RWPE2 (cell line): ENCODE results near the gene MAN1A2.
A peak's percentile ranks its signal among the peaks of the same experiment; 100 is the strongest.

ENCODE experiments used
- ATAC-seq: fragments of 200-7000 bp; cut with Tn5 transposase; 3 replicates; pipeline ENCODE4 v1.9.1; 2021; ENCODE audit warnings: low read depth
- DNase-seq: peaks from one replicate; pipeline ENCODE4 v3.0.0-alpha.2; 2020; ENCODE audit warnings: low spot score
- H3K27ac ChIP-seq: fragments of 450-650 bp; 2 replicates; pipeline ENCODE4 v1.5.1; 2017; ENCODE audit warnings: mild to moderate bottlenecking; ENCODE audit not compliant: poor library complexity, severe bottlenecking
- H3K27me3 ChIP-seq: fragments of 250-450 bp; sonication (Bioruptor Pico); 2 replicates; pipeline ENCODE4 v1.5.1; 2021; ENCODE audit warnings: mild to moderate bottlenecking, moderate library complexity; ENCODE audit not compliant: insufficient read depth, poor library complexity, severe bottlenecking
- H3K36me3 ChIP-seq: fragments of 250-450 bp; sonication (Bioruptor Pico); 2 replicates; pipeline ENCODE4 v1.5.1; 2020; ENCODE audit warnings: low read depth, mild to moderate bottlenecking, moderate library complexity
- H3K4me1 ChIP-seq: fragments of 250-450 bp; sonication (Bioruptor Pico); 2 replicates; pipeline ENCODE4 v1.5.1; 2021; ENCODE audit warnings: mild to moderate bottlenecking, moderate library complexity; ENCODE audit not compliant: insufficient read depth, poor library complexity, severe bottlenecking
- H3K4me3 ChIP-seq: fragments of 250-450 bp; sonication (Bioruptor Pico); 2 replicates; pipeline ENCODE4 v1.5.1; 2021; ENCODE audit warnings: mild to moderate bottlenecking, moderate library complexity; ENCODE audit not compliant: severe bottlenecking
- H3K9me3 ChIP-seq: fragments of 250-450 bp; sonication (Bioruptor Pico); 2 replicates; pipeline ENCODE4 v1.5.1; 2021; ENCODE audit warnings: mild to moderate bottlenecking, moderate library complexity; ENCODE audit not compliant: severe bottlenecking
- TF ChIP-seq, protein P1 (sequence below): fragments of 450-650 bp; IDR thresholded peaks from one replicate; pipeline ENCODE4 v1.5.1; 2017; ENCODE audit warnings: mild to moderate bottlenecking, moderate library complexity; ENCODE audit not compliant: poor library complexity, severe bottlenecking

MAN1A2 gene

DNA sequence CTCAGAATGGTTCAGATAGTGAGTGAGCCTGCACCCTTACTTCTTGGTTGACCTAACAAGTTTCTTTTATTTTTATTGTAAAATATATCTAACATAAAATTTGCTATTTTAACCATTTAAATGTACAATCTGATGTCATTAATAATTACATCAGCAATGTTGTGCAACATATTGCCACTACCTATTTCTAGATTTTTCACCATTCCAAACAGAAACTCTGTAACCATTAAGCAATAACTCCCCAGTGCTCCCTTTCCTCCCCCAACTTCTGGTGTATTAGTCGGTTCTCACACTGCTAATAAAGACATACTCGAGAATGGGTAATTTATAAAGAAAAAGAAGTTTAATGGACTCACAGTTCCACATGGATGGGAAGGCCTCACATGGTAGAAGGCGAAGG lies 162.4 kb downstream of the MAN1A2 start:
- no peak for ATAC-seq
- H3K4me1 ChIP-seq = no peaks in the 10 kb centered on the region
- no peak overlapping the region for H3K27ac ChIP-seq
- H3K36me3 ChIP-seq = no peaks in the 10 kb centered on the region
- H3K4me3 ChIP-seq = no peak overlapping the region
- no peak for DNase-seq
- H3K9me3 ChIP-seq = no peaks in the 10 kb centered on the region
- no peaks in the 10 kb centered on the region for H3K27me3 ChIP-seq
- TF ChIP-seq, protein P1, sequence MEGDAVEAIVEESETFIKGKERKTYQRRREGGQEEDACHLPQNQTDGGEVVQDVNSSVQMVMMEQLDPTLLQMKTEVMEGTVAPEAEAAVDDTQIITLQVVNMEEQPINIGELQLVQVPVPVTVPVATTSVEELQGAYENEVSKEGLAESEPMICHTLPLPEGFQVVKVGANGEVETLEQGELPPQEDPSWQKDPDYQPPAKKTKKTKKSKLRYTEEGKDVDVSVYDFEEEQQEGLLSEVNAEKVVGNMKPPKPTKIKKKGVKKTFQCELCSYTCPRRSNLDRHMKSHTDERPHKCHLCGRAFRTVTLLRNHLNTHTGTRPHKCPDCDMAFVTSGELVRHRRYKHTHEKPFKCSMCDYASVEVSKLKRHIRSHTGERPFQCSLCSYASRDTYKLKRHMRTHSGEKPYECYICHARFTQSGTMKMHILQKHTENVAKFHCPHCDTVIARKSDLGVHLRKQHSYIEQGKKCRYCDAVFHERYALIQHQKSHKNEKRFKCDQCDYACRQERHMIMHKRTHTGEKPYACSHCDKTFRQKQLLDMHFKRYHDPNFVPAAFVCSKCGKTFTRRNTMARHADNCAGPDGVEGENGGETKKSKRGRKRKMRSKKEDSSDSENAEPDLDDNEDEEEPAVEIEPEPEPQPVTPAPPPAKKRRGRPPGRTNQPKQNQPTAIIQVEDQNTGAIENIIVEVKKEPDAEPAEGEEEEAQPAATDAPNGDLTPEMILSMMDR = no peak

DNA sequence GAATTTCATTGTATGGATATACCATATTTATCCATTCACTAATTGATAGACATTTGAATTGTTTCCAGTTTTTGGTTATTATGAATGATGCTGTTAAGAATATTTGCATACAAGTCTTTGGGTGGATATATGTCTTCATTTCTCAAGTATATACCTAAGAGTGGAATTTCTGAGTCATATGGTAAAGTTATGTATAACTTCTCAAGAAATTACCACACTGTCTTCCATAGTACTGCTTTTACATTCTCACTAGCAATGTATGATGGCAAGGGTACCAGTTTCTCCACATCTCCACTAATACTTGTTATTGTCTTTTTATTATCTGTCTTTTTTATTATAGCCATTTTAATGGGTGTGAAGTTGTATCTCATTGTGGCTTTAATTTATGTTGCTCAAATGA lies 164.0 kb downstream of the MAN1A2 start:
- no peaks in the 10 kb centered on the region for H3K9me3 ChIP-seq
- no peak overlapping the region for H3K4me3 ChIP-seq
- no peaks in the 10 kb centered on the region for H3K27me3 ChIP-seq
- DNase-seq = no peak
- no peaks in the 10 kb centered on the region for H3K36me3 ChIP-seq
- no peak for ATAC-seq
- no peaks in the 10 kb centered on the region for H3K4me1 ChIP-seq
- TF ChIP-seq, protein P1 = no peak
- H3K27ac ChIP-seq = no peak overlapping the region

DNA sequence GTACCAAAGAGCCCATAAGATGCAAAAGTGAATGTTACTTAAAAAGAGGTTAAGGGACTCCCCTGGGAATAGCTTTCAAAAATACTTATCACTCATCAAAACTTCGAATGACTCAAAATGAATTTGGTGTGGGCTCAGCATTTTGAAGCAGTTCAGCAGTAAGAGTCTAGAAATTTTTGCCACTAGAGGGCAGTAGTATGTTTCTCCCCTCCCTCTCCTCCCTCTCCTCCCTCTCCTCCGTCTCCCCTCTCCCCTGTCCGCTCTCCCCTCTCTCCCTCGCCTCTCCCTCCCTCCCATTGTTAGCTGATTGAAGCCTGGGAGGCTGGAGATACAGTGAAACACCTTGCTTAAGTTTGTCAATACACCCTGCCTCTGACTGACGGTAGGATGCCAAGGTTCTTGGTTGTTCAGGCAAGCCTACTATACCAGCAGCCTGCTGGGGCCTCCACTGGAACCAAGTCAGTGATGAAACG lies 167.8 kb downstream of the MAN1A2 start:
- no peak overlapping the region for H3K27ac ChIP-seq
- no peaks in the 10 kb centered on the region for H3K4me1 ChIP-seq
- no peaks in the 10 kb centered on the region for H3K36me3 ChIP-seq
- ATAC-seq = peak; percentile 78
- no peaks in the 10 kb centered on the region for H3K9me3 ChIP-seq
- no peaks in the 10 kb centered on the region for H3K27me3 ChIP-seq
- DNase-seq = no peak
- no peak overlapping the region for H3K4me3 ChIP-seq
- TF ChIP-seq, protein P1 = peak; percentile 77

DNA sequence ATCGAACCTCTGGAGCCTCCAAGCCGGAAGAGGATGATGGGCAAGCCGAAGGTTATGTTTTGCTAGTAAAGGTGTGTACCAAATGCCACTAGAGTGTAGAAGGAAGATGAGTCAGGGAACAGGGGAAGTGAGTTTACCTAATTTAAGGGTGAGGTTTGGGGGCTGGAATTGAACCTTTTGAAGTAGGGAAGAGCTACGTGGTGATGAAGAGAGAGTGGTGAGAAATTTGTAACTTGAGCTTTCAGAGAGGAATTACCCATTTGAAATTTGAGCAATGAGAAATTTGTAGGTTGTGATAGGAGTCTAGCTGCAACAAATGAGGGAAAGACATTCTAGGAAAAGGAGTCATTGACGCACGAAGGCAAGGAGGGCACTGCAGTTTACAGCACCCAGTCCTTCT lies 168.6 kb downstream of the MAN1A2 start:
- Histone ChIP-seq H3K36me3 (no peaks in the 10 kb centered on the region), H3K9me3 (no peaks in the 10 kb centered on the region), H3K27ac (no peak overlapping the region), H3K4me1 (no peaks in the 10 kb centered on the region), H3K4me3 (no peak overlapping the region), H3K27me3 (no peaks in the 10 kb centered on the region)
- peak; percentile 37; the same call in 2 of the 3 replicates for ATAC-seq
- no peak for DNase-seq
- TF ChIP-seq, protein P1 = no peak

DNA sequence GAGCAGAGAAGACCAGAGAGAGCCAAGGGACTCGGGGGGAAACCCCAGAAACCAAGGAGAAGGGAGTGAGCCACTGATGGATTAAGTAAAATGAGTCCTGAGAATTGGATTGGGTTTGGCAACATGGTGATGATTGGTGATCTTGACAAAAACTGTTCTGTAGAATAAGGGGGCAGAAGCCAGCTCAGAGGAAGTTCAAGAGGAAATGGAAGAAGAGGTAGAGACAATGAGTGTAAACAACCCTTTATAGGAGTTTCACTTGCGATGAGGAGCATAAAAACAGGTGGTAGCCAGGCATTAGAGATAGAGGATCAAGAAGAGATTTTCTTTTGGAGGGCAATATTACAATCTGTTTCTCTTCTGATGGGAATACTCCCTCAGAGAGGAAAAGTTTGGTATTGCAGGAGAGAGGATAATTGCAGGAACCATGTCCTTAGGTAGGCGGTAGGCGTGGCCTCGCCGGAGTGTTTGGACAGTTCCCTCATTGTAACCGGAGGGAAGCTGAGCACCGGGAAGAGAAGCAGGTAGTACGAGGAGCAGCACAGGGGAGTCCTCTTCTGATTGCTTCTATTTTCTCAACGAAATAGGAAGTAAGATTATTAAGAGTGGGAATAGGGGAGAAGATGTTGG lies 170.2 kb downstream of the MAN1A2 start:
- Histone ChIP-seq H3K9me3 (no peaks in the 10 kb centered on the region), H3K4me1 (no peaks in the 10 kb centered on the region), H3K27ac (no peak overlapping the region), H3K27me3 (no peaks in the 10 kb centered on the region), H3K4me3 (no peak overlapping the region), H3K36me3 (no peaks in the 10 kb centered on the region)
- TF ChIP-seq, protein P1 = no peak
- DNase-seq = no peak
- peak; percentile 55; the same call in 2 of the 3 replicates for ATAC-seq
